T-helper 2 cell treated with Interferon-gamma antibody and Interleukin-4, amounts not matched to agents 100 ng/mL and 5 ng/mL, for 36 hours (primary cell): ENCODE results near the gene DBX1. TPM values are rescaled to one million over a fixed set of nuclear protein-coding genes. Genes with fewer than 3 reads are reported as not detected.
"Not testable (repeated sequence)": the region's sequence is repeated elsewhere in the genome, so short reads cannot be mapped to it uniquely, and the experiment has no call there.

Source experiments
- intact Hi-C: fragments of 100-400 bp; cut with micrococcal nuclease; formaldehyde crosslinking; loops from one replicate; pipeline ENCODE4 v1.15.1; 2023
- total RNA-seq: library from RNA; stranded (reverse); gene quantifications from 2 replicates; pipeline ENCODE4 v1.2.3, GENCODE V29; 2022

Gene DBX1, protein sequence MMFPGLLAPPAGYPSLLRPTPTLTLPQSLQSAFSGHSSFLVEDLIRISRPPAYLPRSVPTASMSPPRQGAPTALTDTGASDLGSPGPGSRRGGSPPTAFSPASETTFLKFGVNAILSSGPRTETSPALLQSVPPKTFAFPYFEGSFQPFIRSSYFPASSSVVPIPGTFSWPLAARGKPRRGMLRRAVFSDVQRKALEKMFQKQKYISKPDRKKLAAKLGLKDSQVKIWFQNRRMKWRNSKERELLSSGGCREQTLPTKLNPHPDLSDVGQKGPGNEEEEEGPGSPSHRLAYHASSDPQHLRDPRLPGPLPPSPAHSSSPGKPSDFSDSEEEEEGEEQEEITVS
- total RNA-seq, result not detected in 2 replicates

DNA sequence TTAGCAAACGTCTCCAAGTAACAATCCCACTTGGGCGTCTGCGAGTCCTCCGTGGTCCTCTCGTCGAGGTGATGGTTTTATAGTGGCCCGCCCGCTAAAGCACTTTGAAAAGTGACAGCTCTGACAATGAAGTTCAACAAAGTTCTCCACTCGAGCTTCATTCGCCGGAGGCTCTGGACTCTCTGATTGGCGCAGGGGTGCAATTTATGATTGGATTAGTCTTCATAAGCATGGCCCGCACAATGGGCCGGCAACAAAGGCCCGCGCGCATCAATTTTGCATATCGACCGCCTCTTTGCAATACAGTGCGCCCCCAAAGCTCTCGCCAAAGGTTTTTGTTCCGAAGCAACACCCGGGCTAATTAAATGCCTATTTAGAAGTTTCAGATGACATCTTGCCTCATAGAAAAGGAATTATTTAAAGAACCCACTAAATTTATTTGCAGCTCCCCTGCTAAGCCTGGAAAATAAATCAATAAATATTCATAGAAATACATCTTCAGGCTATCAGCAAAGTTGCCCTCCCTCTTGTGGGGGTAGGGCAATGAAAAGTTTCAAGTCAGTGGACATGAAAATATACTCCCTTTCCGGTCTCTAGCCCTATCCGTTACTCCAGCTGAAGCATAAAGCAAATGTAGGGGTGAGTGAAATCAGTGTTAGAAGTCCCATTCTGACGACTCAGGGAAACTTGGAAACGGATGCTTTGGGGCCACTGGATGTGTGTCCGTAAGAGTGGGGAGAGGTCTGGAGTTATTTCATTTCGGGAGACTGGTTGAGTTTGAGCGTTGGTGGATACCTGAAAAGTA, at the start of gene DBX1:
DBX1 (minus strand) TSS at position 51 of the 805 bp plus-strand sequence. CDS start 151 bp downstream, outside the sequence.
- intact Hi-C loops, result no loop called here

DNA sequence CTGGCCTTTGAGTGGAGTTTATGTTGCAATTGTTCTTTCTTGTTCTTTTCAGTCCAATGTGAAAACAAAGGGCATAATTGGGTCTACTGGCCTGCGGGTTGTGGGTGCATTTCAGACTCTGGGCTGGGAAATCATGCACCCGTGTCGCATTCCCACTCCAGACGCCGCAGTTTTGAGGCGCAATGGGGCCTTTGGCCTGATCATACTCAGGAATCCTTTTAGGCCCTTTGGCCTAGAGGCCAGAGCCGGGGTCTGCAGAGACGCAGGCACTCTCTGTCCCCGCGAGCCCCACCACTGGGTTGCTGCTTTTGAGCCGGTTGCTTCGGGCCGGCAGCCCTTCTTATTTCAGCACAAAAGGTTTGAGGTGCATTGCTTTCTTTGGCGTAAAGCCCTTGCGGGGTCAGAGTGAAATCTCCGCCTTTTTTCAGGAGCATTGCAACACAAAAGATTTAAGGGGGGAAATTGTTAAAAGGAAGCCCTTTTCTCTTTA, 48.4 kb upstream of the DBX1 start:
- intact Hi-C loops, result loop anchor here (5.0 kb wide), 1 partner anchor 51 kb away; no protein-coding TSS in a partner anchor

DNA sequence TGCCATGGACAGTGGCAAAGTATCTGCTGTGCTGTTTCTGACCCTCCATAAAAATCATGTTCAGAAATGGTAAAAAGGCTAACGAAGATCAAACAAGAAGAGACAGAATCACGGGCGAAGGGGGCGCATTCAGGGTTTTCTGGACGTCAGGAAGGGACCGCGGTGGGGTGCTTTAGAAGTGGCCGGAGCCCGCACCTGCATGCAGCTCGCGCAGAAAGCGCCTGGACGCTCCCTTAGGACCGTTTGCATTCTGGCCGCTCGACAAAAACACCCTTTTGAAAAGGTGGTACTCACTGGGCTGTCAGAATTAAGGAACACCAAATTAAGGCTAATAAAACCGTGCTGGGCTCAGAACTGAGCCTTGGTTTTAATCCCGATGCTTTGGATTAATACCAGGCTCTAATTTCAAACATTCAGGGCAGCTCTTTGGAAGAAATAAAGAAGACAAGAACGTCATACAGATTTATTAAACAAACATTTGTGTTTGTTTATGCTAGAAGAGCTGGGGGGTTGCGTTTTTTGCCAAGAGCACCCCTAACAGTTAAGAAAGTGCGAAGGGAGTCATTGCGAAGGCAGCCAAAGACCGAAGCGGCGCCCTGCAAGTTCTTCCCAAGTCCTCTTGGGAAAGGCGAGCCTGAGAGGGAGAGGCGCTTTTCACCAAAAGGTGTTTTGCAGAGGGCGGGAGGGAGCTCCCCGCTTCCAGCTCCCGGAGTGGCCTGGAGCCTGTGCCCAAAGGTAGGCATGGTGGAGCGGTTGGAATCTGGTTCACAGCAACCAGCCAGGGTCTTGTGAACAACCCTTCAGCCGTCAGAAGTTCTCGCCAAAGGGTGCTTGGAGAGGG, 47.7 kb upstream of the DBX1 start:
- intact Hi-C loops, result loop anchor here (5.0 kb wide), 1 partner anchor 51 kb away; no protein-coding TSS in a partner anchor

DNA sequence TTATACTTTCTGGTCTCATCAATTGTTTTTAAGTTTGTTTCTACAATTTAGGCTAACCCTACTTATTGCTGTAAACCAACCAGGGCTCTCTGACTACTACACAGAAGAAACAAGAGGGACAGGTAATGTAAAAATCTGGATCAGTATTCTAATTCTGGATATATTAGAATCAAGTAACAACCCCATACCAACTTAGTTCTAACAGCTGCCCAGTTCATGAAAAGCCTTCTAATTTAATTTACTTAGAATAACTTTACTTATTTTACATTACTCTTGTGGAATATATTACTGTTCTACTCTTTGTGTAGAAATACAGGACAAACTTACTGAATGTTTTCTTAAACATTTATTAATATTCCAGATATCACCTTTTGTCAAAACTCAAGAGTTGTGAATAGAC, 45.5 kb upstream of the DBX1 start:
- intact Hi-C loops, result loop anchor here (5.0 kb wide), 1 partner anchor 49 kb away; no protein-coding TSS in a partner anchor

DNA sequence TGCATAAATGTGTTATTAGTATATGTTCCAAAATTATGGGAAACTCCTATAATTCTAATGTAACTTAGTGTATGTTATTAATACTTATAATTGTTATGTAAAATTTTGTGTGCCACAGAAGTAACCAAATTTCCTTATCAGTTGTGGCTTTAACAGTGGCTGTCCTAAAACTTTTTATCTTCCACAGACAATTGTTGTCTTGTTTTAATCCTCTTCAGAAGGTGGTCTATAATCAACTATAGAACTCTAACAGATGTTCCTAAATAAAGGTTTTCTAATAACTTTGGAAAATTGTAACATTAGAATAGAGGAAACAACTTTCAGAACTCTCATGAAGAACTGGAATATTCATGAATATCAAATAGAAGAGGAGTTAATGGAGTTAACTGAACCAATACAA, 44.4 kb upstream of the DBX1 start:
- intact Hi-C loops, result loop anchor here (5.0 kb wide), 1 partner anchor 47 kb away; no protein-coding TSS in a partner anchor

DNA sequence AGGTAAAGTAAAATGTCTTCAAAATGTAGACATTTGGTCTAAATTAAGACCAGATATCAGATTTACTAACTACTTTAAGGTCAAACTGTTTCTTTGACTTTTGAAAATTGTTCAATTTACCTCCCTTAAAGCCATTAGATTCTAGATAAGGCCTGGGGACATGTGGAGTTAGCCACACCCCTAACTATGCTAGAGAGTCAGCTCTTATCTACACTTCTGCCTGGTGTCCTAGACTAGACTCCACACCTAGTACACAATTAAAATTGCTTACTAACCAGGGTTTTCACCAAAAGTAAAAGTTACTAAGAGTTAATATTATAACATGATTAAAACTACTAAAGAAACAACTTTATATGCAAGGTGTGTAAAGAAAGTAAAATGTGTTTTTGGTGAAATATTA, 43.6 kb upstream of the DBX1 start:
- intact Hi-C loops, result no loop called here

DNA sequence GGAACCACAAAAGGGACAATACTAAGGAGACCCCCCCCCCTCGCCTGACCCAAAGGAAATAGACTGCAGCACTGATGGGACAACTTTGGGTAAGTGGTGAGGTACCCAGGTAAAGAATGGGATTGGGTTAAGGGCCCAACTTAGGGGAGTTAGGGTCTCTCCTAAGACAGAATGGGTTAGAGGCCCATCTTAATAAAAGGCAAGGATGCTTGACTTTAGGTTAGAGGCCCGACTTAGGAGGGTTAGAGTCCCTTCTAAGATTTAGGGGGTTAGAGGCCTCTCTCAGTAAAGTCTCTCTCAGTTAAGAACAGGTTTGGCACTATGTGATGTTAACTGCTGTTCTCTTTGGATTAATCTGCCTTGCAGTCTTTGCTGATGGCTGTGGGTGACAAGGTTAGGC, 41.0 kb upstream of the DBX1 start:
- intact Hi-C loops, result no loop called here

DNA sequence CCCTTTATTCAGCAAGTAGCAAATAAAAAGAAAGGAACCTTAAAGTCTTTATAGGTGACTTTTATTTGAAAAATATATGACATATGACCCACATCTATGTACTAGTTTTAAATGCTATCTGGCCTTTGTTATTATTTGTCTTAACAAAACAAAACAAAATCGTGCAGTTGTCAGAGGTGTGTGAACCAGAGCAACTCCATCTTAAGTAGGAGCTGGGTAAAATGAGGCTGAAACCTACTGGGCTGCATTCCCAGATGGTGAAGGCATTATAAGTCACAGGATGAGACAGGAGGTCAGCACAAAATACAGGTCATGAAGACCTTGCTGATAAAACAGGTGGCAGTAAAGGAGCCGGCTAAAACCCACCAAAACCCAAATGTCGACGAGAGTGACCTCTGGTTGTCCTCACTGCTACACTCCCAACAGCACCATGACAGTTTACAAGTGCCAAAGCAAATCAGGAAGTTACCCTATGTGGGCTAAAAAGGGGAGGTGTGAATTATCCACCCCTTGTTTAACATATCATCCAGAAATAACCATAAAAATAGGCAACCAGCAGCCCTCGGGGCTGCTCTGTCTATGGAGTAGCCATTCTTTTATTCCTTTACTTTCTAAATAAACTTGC, 40.2 kb upstream of the DBX1 start:
- intact Hi-C loops, result not testable (repeated sequence)

DNA sequence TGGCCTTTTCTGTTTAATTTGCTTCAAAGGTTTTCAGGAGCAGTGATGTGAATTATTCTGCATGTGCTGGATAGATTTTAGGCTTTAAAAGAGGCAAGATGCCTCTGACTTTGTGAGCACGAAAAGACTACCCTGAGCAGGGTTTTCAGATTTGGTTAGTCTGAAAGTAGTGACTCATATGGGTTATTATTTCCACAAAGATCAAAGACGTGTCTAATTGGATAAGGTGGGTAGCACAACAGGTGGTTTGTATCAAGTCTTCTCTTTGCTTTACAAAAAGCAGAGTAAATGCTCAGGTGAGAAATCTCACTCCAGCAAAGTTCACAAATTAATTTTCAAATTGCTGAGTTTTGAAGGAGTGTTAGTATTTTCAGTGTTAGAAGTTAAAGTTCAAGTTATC, 37.6 kb upstream of the DBX1 start:
- intact Hi-C loops, result no loop called here

DNA sequence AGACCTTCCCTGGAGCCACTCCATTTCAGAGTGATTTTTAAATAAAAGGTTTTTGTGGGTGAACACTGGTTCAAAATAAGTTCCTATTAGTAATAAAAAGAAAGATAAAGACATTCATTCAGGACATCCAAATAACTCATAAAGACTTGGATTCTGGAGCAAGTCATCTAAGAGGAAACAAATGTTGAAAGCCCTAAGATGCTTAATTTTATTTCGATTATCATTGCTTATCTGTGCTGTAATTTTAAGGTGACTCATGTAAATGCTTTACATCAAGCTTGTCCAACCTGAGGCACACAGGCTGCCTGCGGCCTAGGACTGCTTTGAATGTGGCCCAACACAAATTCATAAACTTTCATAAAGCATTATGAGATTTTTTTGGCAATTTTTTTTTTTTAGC, 34.2 kb upstream of the DBX1 start:
- intact Hi-C loops, result no loop called here

DNA sequence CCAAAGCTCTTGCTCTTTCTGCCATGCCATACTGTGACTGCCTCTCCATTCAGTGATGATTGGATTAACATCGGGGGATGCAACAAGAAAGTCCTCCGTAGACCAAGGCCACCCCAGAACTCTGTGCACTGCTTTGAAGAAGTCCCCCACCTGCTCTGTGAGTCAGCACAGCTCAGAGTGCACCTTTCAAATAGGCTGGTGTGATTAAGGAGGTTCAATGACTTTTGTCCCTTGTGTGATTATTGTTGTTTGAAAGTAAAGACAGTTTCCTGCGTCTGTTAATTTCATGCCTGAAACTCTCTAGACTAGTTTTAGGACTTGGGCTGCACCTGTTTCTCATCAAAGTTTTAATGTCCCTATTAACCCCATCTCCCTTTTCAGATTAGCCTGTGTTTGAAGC, 33.0 kb upstream of the DBX1 start:
- intact Hi-C loops, result no loop called here

DNA sequence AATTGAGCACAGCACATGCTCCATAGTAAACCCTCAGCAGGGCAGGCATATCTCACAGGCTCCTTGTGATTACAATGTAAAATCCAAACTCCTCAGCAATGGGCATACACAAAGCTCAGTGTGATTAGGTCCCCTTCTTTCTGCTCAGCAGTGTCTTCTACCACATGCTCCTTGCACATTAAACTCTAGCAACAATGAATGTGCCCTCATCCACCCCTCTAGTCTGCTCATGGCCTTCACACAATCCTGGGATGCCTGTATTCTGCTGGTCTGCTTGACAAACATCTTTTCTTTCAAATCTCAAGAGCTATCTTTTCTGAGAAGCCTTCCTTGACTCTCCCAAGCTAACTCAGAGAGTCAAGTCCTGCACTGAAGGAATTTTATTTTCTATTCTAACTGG, 32.4 kb upstream of the DBX1 start:
- intact Hi-C loops, result no loop called here

DNA sequence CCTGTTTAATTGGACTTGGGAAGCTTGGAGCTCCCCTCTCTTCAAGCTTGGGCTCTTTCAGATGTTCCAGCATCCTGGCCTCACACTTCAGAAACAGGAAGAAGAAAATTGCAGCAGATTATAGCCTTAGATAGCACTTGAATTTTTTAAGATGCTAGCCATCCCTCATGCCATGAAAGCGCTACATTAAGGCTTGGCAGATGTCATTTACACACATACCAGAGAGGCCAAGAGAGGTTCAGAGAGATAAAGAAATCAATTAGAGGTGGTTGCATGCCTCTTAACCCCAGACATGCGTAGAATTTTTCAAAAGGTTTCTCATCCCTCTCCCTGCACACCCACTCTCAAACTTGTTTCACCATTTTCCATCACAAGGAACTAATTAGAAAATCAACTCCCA, 31.9 kb upstream of the DBX1 start:
- intact Hi-C loops, result no loop called here

DNA sequence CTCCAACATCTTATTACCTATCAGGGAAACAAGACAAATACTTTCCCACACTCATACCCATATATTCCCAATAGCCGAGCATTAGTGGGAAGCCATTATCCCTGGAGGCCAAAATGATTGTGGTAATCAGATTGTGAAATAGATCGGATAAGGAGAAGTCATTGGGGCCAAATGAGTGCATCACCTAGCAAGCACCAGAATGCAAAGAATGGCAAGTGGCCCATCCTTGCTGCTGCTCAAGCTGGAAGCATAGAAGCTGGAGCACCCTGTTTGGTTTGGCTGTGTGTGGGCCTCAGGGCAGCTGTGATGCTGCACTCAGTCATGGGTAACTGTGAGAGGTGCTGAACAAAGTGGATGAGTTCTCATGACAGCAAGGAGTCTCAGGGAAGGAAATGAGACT, 18.7 kb upstream of the DBX1 start:
- intact Hi-C loops, result no loop called here

DNA sequence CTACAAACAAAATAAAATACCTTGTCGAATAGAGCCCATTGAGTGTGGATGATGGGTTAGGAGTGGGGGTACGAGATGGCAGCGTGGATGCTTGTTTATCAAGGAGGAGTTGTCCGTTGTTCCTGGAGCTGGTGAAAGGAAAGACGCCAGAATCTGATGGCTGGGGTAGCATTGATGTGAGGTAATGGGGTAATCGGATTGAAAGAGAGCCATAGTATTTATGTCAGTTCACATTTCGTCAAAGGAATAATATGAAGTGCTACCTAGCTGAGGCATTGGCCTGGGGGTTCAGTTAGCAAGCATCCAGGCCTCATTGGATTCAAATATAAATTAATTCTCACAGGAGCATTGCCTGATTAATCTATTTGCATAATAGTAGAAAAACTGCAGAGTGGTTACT, 16.9 kb upstream of the DBX1 start:
- intact Hi-C loops, result no loop called here

DNA sequence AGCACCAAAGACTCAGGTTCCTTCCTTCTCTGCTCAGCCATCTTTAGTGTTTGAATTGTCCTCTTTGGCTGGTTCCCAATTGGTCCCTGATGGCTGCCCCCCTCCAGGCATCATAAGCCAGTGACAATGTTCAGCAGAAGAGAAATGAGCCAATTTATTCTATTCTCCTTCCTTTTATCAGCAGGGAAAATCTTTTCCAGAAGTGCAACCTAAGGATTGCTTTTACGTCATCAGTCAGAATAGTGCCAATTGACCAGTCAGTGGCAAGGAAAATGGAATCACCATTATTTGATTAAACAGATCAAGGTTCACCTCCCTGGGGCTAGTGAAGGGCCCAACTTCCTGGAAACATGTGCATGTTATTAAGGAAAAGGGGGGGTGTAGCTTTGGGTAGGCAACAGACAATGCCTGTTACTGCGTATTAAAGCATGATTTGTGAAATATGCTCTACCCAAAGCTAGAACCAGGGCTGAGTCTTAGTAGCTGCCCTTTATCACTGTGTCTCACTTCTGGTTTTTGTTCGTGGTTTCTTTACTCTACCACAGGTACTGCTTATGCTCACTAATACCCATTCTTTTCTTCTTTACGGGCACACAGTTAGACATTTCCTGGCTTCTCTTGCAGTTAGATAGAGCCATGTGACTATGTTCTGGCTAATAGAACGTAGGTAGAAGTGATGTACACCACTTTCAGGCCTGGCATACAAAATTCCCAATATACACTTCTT, 12.6 kb upstream of the DBX1 start:
- intact Hi-C loops, result no loop called here

DNA sequence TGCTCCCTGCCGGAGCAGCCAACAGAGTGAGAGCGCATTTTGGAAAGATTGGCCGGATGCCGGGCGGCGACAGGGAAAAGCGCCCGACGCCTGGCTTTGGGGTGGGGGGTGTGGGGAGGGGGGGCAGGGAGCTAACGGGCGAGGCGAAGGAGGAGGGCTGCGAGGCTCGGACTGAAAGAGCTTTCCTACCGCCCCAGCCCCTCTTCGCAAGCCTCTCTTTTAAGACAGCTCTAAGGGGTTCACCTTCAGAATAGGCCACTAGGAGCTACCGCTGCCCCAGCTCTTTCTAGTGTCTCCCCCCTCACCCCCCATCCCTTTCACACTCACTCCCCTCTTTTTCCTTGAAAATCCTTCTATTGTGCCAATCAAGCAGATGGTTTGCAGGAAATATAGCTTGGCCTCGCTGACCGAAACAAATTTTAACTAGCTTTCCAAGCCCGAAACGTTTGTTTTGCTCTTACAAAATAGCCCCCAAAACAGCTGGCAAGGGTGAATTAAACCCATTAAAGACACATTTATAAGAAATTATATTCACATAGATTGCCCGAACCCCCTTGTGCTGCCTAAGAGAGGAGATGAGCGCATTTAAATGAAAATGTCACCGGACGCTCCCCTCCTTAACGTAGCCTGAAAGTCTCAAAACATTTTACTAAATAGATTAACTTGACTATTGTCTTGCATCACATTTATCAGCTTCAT, 3.7 kb upstream of the DBX1 start:
- intact Hi-C loops, result no loop called here

DNA sequence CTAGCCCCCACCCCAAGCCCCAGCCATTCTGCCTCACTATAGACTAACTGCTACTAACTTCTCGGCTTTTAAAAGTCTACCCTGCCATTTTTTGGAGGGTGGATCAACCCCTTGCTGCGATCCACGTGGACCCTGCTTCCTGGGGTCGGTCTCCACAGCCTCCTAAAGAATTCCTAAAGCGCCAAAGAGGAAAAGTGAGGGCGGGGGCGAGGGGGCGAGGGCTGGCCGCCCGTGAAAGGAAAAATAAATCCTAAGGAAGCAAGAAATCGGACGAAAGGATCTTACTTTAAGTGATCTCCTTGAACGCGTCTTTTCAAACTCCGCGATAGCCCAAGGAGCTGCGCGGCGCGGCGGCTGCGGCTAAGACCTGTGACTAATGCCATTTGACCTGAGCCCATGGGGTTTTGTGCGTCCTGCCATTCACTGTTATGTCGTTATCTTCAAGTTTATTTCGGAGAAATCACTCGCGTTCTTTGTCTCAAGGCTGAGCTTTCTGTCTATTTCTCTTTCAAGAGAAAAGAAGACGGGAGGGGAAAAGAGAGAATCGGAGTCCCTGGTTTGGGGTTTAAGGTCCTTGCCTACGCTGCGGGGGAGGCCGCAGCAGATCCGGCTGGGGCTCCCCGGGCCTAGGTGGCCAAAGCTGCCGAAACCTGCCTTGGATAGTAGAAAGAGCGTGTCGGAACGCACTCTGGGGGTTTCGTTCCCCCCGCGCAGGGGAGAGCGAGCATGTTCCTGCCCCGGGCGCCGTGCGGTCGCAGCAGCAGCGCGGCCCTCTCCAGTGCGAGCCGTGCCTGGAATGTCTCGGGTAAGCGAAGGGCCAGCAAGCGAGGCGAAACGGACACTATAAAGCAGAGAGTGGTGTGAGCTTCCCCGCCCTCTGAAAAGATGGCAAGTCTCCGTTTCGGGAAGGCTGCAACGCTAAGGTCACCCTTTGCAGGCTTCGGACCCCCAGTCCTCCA, 2.8 kb upstream of the DBX1 start:
- intact Hi-C loops, result no loop called here
